Brain microvascular endothelial cell (primary cell): ENCODE results near the gene MAJIN.

Experiments
- DNase-seq: peaks from one replicate; pipeline ENCODE4 v3.0.0-alpha.2; 2020
- H3K27ac ChIP-seq: fragments of 250-450 bp; sonication (Bioruptor Pico); 2 replicates; pipeline ENCODE4 v1.5.1; 2020; ENCODE audit warnings: mild to moderate bottlenecking, moderate library complexity
- H3K27me3 ChIP-seq: fragments of 250-450 bp; sonication (Bioruptor Pico); replicated peaks from 2 replicates; pipeline ENCODE4 v1.5.1; 2020; ENCODE audit warnings: mild to moderate bottlenecking
- H3K36me3 ChIP-seq: fragments of 250-450 bp; sonication (Bioruptor Pico); replicated peaks from 2 replicates; pipeline ENCODE4 v1.5.1; 2020; ENCODE audit warnings: mild to moderate bottlenecking
- H3K4me3 ChIP-seq: 2 replicates; pipeline ENCODE4 v1.5.1; 2011; ENCODE audit warnings: low read depth, mild to moderate bottlenecking, control low read depth, low read length, moderate library complexity
- CTCF ChIP-seq: IDR thresholded peaks from 2 replicates; pipeline ENCODE4 v1.5.1; 2011; ENCODE audit warnings: low read depth, mild to moderate bottlenecking, moderate library complexity, low read length, control low read depth, inconsistent platforms; ENCODE audit errors: missing control alignments
- in situ Hi-C: cut with HindIII; loops from 2 replicates; pipeline ENCODE4 v1.10.0; 2017; ENCODE audit warnings: low sequenced_read_pairs, low pct_ligation_motif_present

The MAJIN gene

GRCh38 chr11:64905516-64906313 is 66.2 kb downstream of the MAJIN start:
- H3K36me3 ChIP-seq, result peaks cover 56% of the 10 kb centered on the region
- H3K27me3 ChIP-seq, result no peaks in the 10 kb centered on the region
- H3K4me3 ChIP-seq, result no peak overlapping the region
- no peak for DNase-seq
- TF ChIP-seq CTCF, result no peak
- H3K27ac ChIP-seq, result no peak overlapping the region
- in situ Hi-C loops, result no loop called here

- Histone ChIP-seq H3K4me3 (no peak overlapping the region), H3K27ac (no peak overlapping the region), H3K27me3 (no peaks in the 10 kb centered on the region), H3K36me3 (peaks cover 47% of the 10 kb centered on the region)
- TF ChIP-seq CTCF, result no peak
- DNase-seq, result no peak
- in situ Hi-C loops, result no loop called here
Observed at GRCh38 chr11:64903291-64903833, 68.5 kb downstream of the MAJIN start.

GRCh38 chr11:64902102-64902900 is 69.6 kb downstream of the MAJIN start:
- TF ChIP-seq CTCF, result no peak
- no peak for DNase-seq
- no peak overlapping the region for H3K4me3 ChIP-seq
- no peaks in the 10 kb centered on the region for H3K27me3 ChIP-seq
- H3K36me3 ChIP-seq, result peaks cover 53% of the 10 kb centered on the region
- H3K27ac ChIP-seq, result no peak overlapping the region
- in situ Hi-C loops, result no loop called here

- DNase-seq, result no peak
- Histone ChIP-seq H3K27me3 (no peaks in the 10 kb centered on the region), H3K27ac (no peak overlapping the region), H3K36me3 (peaks cover 44% of the 10 kb centered on the region), H3K4me3 (no peak overlapping the region)
- no peak for TF ChIP-seq CTCF
- in situ Hi-C loops, result no loop called here
Observed at GRCh38 chr11:64900774-64901173, 71.1 kb downstream of the MAJIN start.

- TF ChIP-seq CTCF, result no peak
- Histone ChIP-seq H3K4me3 (no peak overlapping the region), H3K36me3 (peaks cover 42% of the 10 kb centered on the region), H3K27ac (no peak overlapping the region), H3K27me3 (no peaks in the 10 kb centered on the region)
- in situ Hi-C loops, result no loop called here
- DNase-seq, result no peak
Observed at GRCh38 chr11:64900263-64900678, 71.6 kb downstream of the MAJIN start.
